ENCODE measurements around the gene SIRT6.
A peak's percentile ranks its signal among the peaks of the same experiment; 100 is the strongest.
"Not testable (repeated sequence)": the region's sequence is repeated elsewhere in the genome, so short reads cannot be mapped to it uniquely, and the experiment has no call there.

The SIRT6 gene

DNA sequence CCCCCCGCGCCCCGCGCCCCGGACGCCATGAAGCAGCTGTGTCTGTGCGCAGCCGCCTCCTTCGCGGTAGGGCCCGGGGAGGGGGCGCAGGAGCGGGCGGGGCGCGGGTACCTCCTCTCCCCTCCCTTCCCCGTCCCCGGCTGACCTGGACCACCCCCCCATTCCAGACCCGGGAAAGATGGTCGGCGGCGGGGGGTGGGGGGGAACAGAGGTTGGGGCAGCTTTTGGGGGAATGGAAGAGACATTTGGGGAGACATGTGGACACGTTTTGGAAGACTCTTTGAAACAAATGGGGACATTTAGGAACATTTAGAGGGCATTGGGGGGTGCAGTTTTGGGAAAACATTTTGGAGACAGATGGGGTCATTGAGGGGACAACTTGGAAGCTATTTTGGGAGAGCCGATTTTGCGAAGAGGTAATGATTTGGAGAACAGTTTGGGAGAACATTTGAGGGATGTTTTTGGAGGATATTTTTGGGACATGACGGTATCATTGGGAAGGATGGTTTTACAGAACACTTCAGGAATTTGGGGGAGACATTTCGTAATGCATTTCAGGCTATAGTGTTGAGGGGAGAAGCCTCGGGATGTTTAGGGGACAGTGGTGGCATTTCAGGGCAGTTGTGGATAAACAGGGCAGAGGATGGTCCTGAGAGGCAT, 16.2 kb upstream of the SIRT6 start:
- TF ChIP-seq, protein P1, sequence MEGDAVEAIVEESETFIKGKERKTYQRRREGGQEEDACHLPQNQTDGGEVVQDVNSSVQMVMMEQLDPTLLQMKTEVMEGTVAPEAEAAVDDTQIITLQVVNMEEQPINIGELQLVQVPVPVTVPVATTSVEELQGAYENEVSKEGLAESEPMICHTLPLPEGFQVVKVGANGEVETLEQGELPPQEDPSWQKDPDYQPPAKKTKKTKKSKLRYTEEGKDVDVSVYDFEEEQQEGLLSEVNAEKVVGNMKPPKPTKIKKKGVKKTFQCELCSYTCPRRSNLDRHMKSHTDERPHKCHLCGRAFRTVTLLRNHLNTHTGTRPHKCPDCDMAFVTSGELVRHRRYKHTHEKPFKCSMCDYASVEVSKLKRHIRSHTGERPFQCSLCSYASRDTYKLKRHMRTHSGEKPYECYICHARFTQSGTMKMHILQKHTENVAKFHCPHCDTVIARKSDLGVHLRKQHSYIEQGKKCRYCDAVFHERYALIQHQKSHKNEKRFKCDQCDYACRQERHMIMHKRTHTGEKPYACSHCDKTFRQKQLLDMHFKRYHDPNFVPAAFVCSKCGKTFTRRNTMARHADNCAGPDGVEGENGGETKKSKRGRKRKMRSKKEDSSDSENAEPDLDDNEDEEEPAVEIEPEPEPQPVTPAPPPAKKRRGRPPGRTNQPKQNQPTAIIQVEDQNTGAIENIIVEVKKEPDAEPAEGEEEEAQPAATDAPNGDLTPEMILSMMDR (IDR thresholded peaks at IDR 0.05; ENCODE audit: extremely low read depth, insufficient read depth, missing control alignments) = no peak
- DNase-seq (ENCODE audit: low spot score) = no peak
- in situ Hi-C loops (cut with MboI; ENCODE audit: low pct_unique_long_range_greater_than_20kb, low sequenced_read_pairs, unreplicated experiment) = no loop called here

DNA sequence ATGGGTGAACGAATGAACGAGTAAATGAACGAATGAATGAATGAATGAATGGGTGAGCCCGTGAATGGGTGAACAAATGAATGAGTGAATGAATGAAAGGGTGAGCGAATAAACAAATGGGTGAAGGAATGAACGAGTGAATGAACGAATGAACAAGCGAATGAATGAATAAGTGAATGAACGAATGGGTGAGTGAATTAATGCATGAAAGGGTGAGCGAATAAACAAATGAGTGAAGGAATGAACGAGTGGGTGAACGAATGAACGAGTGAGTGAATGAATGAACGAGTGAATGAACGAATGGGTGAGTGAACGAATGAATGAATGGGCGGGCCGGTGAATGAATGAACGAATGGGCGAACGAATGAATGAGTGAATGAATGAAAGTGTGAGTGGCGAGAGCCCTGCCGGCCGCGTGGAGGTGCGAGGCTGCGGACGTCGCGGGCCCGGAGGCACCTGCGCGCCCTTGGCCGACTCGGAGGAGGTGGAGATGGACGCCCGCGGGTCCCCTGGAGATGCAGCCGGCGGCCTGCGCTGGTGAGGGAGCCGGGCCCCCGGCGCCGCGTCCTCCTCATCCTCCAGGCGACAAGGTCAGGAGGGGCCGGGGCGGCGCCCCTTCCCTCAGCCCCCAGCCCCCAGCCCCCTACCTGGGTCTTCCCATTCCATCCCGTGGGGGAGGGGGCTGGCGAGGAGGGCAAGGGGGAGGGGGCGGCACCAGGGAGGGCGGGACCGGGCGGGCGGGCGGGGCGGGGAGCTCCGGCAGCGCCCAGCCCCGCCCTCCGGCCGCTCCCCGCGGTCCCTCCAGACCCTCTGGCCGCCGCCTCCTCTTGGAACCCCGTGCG, 15.5 kb upstream of the SIRT6 start:
- peak; percentile 66 for DNase-seq (ENCODE audit: low spot score)
- in situ Hi-C loops (cut with MboI; ENCODE audit: low pct_unique_long_range_greater_than_20kb, low sequenced_read_pairs, unreplicated experiment) = no loop called here

DNA sequence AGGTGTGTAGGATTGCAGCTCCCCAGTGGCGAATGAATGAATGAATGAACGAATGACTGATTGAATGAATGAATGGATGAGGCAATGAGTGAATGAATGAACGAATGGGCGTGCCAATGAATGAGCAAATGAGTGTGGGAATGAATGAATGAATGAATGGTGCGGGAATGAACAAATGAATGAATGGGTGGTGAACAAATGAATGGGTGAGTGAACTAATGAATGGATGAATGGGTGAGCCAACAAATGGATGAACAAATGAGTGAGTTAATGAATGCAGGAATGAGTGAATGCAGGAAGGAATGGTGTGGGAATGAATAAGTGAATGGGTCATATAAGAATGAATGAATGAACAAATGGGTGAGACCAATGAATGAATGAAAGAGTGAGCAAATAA, 14.9 kb upstream of the SIRT6 start:
- no peak for DNase-seq (ENCODE audit: low spot score)
- TF ChIP-seq, protein P1 (IDR thresholded peaks at IDR 0.05; ENCODE audit: extremely low read depth, insufficient read depth, missing control alignments) = no peak
- in situ Hi-C loops (cut with MboI; ENCODE audit: low pct_unique_long_range_greater_than_20kb, low sequenced_read_pairs, unreplicated experiment) = no loop called here

More for the DNA sequence above, 15.5 kb upstream of the SIRT6 start:
- TF ChIP-seq, protein P1 (IDR thresholded peaks at IDR 0.05; ENCODE audit: extremely low read depth, insufficient read depth, missing control alignments) = no peak

DNA sequence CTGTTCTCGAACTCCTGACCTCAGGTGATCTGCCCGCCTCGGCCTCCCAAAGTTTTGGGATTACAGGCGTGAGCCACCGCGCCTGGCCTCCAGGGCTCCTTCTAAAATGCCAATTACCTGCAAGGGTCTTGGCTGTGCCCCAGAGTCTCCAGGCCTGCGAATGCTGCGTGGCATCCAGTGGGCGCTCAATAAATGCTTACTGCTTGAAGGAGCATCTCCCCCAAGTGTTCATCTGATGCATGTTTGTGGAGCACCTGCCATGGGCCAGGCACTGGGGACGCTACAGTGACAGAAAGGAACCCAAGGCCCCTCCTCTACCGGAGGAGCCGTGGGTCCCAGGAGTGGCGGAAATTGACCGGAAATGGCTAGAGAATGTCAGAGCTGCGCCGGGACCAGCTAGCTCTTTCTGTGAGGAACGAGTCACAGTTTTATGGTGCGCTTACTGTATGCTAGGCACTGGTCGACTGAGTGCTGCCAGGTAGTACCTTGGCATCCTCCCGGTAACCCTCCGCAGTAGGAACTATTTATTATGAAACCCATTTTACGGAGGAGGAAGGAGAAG, 14.3 kb upstream of the SIRT6 start:
- TF ChIP-seq, protein P1 (IDR thresholded peaks at IDR 0.05; ENCODE audit: extremely low read depth, insufficient read depth, missing control alignments) = no peak
- in situ Hi-C loops (cut with MboI; ENCODE audit: low pct_unique_long_range_greater_than_20kb, low sequenced_read_pairs, unreplicated experiment) = no loop called here

DNA sequence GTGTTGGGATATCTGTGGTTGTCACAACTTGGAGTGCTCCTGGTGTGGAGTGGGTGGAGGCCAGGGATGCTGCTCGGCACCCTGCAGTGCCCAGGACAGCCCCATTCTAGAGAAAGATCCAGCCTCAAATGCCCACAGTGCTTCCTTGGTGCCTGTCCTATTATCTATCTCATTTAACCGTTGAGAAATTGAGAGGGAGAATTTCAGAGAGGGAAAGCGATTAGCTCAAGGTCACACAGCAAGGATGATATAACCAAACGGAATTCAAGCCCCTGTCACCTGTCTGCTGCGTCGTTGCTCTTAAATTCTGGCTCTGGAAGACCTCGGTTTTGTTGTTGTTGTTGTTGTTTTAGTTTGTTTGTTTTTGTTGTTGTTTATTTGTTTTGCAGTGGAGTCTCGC, 13.6 kb upstream of the SIRT6 start:
- no peak for DNase-seq (ENCODE audit: low spot score)
- in situ Hi-C loops (cut with MboI; ENCODE audit: low pct_unique_long_range_greater_than_20kb, low sequenced_read_pairs, unreplicated experiment) = no loop called here
- TF ChIP-seq, protein P1 (IDR thresholded peaks at IDR 0.05; ENCODE audit: extremely low read depth, insufficient read depth, missing control alignments) = no peak

More for the DNA sequence above, 14.3 kb upstream of the SIRT6 start:
- DNase-seq (ENCODE audit: low spot score) = no peak

DNA sequence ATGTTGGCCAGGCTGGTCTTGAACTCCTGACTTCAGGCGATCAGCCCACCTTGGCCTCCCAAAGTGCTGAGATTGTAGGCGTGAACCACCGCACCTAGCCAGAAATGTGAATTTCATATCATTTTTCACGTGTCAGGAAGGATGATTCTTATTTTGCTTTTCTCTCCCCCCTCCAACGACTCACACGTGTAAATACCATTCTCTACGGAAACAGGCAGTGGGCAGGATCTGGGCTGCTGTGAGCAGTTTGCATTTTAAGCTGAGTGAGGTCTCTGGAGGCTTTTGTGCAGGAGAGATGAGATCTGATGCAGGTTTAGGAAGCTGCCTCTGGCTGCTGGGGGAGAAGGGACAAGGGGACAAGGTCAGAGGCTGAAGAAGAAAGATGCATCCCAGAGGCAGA, 12.0 kb upstream of the SIRT6 start:
- in situ Hi-C loops (cut with MboI; ENCODE audit: low pct_unique_long_range_greater_than_20kb, low sequenced_read_pairs, unreplicated experiment) = no loop called here
- TF ChIP-seq, protein P1 (IDR thresholded peaks at IDR 0.05; ENCODE audit: extremely low read depth, insufficient read depth, missing control alignments) = no peak
- DNase-seq (ENCODE audit: low spot score) = no peak

DNA sequence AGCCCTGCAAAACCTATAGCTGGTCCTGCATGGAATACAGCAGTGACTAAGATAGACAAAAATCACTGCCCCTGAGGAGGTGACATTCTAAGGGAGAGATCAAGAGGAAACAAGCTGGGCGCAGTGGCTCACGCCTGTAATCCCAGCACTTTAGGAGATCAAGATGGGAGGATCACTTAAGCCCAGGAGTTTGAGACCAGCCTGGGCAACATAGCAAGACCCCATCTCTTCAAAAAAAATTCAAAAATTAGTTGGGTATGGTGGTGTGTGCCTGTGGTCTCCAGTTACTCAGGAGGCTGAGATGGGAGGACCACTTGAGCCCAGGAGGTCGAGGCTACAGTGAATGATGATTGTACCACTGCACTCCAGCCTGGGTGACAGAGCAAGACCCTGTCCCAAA, 10.2 kb upstream of the SIRT6 start:
- in situ Hi-C loops (cut with MboI; ENCODE audit: low pct_unique_long_range_greater_than_20kb, low sequenced_read_pairs, unreplicated experiment); DNase-seq (ENCODE audit: low spot score): not testable (repeated sequence)

Measured in GM13977 (cell line).